Measurements from ENCODE around the gene ARHGAP26.

GRCh38 chr5:143192191-143192900 lies 422.2 kb downstream of the ARHGAP26 start:
- TF ChIP-seq SUZ12 (IDR thresholded peaks at IDR 0.05; ENCODE audit: extremely low read depth, insufficient read depth, insufficient read length) = no peak
- no peak for TF ChIP-seq ZNF274 (IDR thresholded peaks at IDR 0.05; ENCODE audit: low read depth, low read length)

Data from NT2/D1 (cell line).